IMR-90 (cell line): ENCODE measurements around the gene PYDC1. TPM values are rescaled to one million over a fixed set of nuclear protein-coding genes. Genes with fewer than 3 reads are reported as not detected.

ENCODE experiments used
- ATAC-seq: fragments of 200-7000 bp; cut with Tn5 transposase; 2 replicates; pipeline ENCODE4 v1.9.1; 2020; ENCODE audit warnings: low read depth, mild to moderate bottlenecking, moderate library complexity
- BruUV-seq: library from RNA; stranded (reverse); fragments of 400-500 nt; replicated peaks from 2 replicates; lab custom pipeline; 2021; lab: Mats Ljungman, UMichigan
- CTCF ChIA-PET: fragments of 300-600 bp; formaldehyde crosslinking; extraction: SDS; loops from one replicate; lab custom pipeline; 2021; ENCODE audit warnings: antibody characterized with exemption; lab: Yijun Ruan, JAX
- POLR2A ChIA-PET: fragments of 300-600 bp; sonication (Branson Sonifier 250); formaldehyde crosslinking; loops from one replicate; lab custom pipeline; 2022; ENCODE audit warnings: antibody characterized with exemption; ENCODE audit not compliant: unreplicated experiment; lab: Charles Lee
- DNase-seq: peaks from one replicate; pipeline ENCODE4 v3.0.0; 2013
- H2AFZ ChIP-seq: replicated peaks from 2 replicates; pipeline ENCODE3; 2013; ENCODE audit warnings: low read length, mild to moderate bottlenecking; ENCODE audit not compliant: poor library complexity
- H2AK5ac ChIP-seq: 2 replicates; pipeline ENCODE4 v1.6.1; 2013; ENCODE audit warnings: low read depth, low read length, inconsistent platforms
- H2AK9ac ChIP-seq: replicated peaks from 2 replicates; pipeline ENCODE3; 2013; ENCODE audit warnings: mild to moderate bottlenecking, low read depth, low read length, moderate library complexity; ENCODE audit not compliant: poor library complexity
- H2BK120ac ChIP-seq: 2 replicates; pipeline ENCODE4 v1.6.1; 2013; ENCODE audit warnings: low read depth, low read length, inconsistent platforms
- H2BK15ac ChIP-seq: 3 replicates; pipeline ENCODE4 v1.6.1; 2013; ENCODE audit warnings: low read depth, low read length, inconsistent platforms
- H2BK20ac ChIP-seq: 2 replicates; pipeline ENCODE4 v1.6.1; 2013; ENCODE audit warnings: low read depth, mild to moderate bottlenecking, inconsistent platforms, low read length, moderate library complexity
- H2BK5ac ChIP-seq: 2 replicates; pipeline ENCODE4 v1.6.1; 2013; ENCODE audit warnings: mild to moderate bottlenecking, low read depth, low read length, inconsistent platforms; ENCODE audit not compliant: poor library complexity, severe bottlenecking
- H3K14ac ChIP-seq: replicated peaks from 2 replicates; pipeline ENCODE4 v1.6.1; 2013; ENCODE audit warnings: low read depth, low read length, inconsistent platforms
- H3K18ac ChIP-seq: 2 replicates; pipeline ENCODE4 v1.6.1; 2013; ENCODE audit warnings: low read depth, low read length, control low read depth
- H3K23ac ChIP-seq: 2 replicates; pipeline ENCODE4 v1.6.1; 2013; ENCODE audit warnings: low read depth, low read length, inconsistent platforms
- H3K27ac ChIP-seq: 2 replicates; pipeline ENCODE4 v1.5.1; 2013; ENCODE audit warnings: mild to moderate bottlenecking, control low read depth, low read length; ENCODE audit not compliant: insufficient read depth
- H3K27me3 ChIP-seq: 2 replicates; pipeline ENCODE4 v1.6.1; 2013; ENCODE audit warnings: low read length; ENCODE audit not compliant: control insufficient read depth, insufficient read depth
- H3K36me3 ChIP-seq: 2 replicates; pipeline ENCODE4 v1.6.1; 2013; ENCODE audit warnings: low read length, mixed read lengths; ENCODE audit not compliant: control insufficient read depth, insufficient read depth
- H3K4ac ChIP-seq: 2 replicates; pipeline ENCODE4 v1.6.1; 2013; ENCODE audit warnings: low read depth, low read length, inconsistent platforms
- H3K4me1 ChIP-seq: 2 replicates; pipeline ENCODE4 v1.6.1; 2013; ENCODE audit warnings: low read length, mixed read lengths; ENCODE audit not compliant: control insufficient read depth, insufficient read depth
- H3K4me2 ChIP-seq: 2 replicates; pipeline ENCODE4 v1.6.1; 2013; ENCODE audit warnings: low read depth, mild to moderate bottlenecking, control low read depth, low read length, moderate library complexity
- H3K4me3 ChIP-seq: 2 replicates; pipeline ENCODE4 v1.5.1; 2013; ENCODE audit warnings: low read depth, mild to moderate bottlenecking, control low read depth, low read length, moderate library complexity; ENCODE audit not compliant: insufficient read depth
- H3K56ac ChIP-seq: 2 replicates; pipeline ENCODE4 v1.6.1; 2013; ENCODE audit warnings: low read length, inconsistent platforms; ENCODE audit not compliant: insufficient read depth; ENCODE audit errors: extremely low read depth
- H3K79me1 ChIP-seq, 2 experiments: 2 replicates each; pipeline ENCODE4 v1.6.1; 2013; ENCODE audit warnings: low read length in 2 of 2, inconsistent platforms in 1 of 2, low read depth in 1 of 2
- H3K9ac ChIP-seq: 2 replicates; pipeline ENCODE4 v1.6.1; 2013; ENCODE audit warnings: low read depth, low read length, control low read depth
- H3K9me1 ChIP-seq: 2 replicates; pipeline ENCODE4 v1.6.1; 2013; ENCODE audit warnings: low read length, inconsistent platforms; ENCODE audit not compliant: insufficient read depth
- H3K9me3 ChIP-seq: 2 replicates; pipeline ENCODE4 v1.6.1; 2013; ENCODE audit warnings: low read length; ENCODE audit not compliant: control insufficient read depth, insufficient read depth
- H4K20me1 ChIP-seq: 2 replicates; pipeline ENCODE4 v1.6.1; 2013; ENCODE audit warnings: low read length, inconsistent platforms; ENCODE audit not compliant: insufficient read depth
- H4K5ac ChIP-seq: 2 replicates; pipeline ENCODE4 v1.6.1; 2013; ENCODE audit warnings: mild to moderate bottlenecking, low read depth, low read length, control low read depth
- H4K8ac ChIP-seq, 2 experiments: 2 replicates each; pipeline ENCODE4 v1.6.1; 2013; ENCODE audit warnings: low read depth in 2 of 2, low read length in 2 of 2, control low read depth in 1 of 2, inconsistent platforms in 1 of 2
- H4K91ac ChIP-seq: 2 replicates; pipeline ENCODE4 v1.6.1; 2013; ENCODE audit warnings: low read depth, low read length, inconsistent platforms; ENCODE audit not compliant: insufficient read depth
- FOS ChIP-seq: fragments of 150-350 bp; IDR thresholded peaks from 2 replicates; pipeline ENCODE4 v1.6.1; 2016; ENCODE audit warnings: low read depth, low read length
- WGBS, 2 experiments: methylation state at CpG; one replicate each; pipeline versions ENCODE4 v1.1.5 to v1.1.7; 2013; ENCODE audit warnings: missing lambda C conversion rate in 2 of 2; ENCODE audit not compliant: insufficient read length in 1 of 2; ENCODE audit errors: extremely low coverage in 2 of 2; 5-methylcytosine and 5-hydroxymethylcytosine counted together
- dilution Hi-C: fragments of 300-500 bp; cut with HindIII; formaldehyde crosslinking; loops from one replicate; pipeline ENCODE4 v1.14.3; 2018; ENCODE audit warnings: low sequenced_read_pairs; ENCODE audit not compliant: unreplicated experiment
- in situ Hi-C: fragments of 300-500 bp; cut with MboI; formaldehyde crosslinking; loops from 3 replicates; pipeline ENCODE4 v1.14.3; 2019; ENCODE audit warnings: low sequenced_read_pairs, inconsistent platforms, mixed read lengths
- intact Hi-C: fragments of 100-400 bp; cut with micrococcal nuclease; formaldehyde crosslinking; loops from 2 replicates; pipeline ENCODE4 v1.10.0; 2022
- polyA plus RNA-seq, 3 experiments: library from polyadenylated mRNA; depleted of rRNA; stranded (reverse); fragments of >200 nt; gene quantifications; 2 replicates each; pipeline ENCODE4 v1.2.3, GENCODE V29; 2012; ENCODE audit warnings: low replicate concordance in 1 of 3
- total RNA-seq: library from RNA; depleted of rRNA; stranded (reverse); fragments of >200 nt; gene quantifications from 2 replicates; pipeline ENCODE4 v1.2.3, GENCODE V29; 2012

Gene PYDC1
- total and polyA plus RNA-seq, 2 of the 4 experiments (the other 2 are of a cell fraction), result not detected

DNA sequence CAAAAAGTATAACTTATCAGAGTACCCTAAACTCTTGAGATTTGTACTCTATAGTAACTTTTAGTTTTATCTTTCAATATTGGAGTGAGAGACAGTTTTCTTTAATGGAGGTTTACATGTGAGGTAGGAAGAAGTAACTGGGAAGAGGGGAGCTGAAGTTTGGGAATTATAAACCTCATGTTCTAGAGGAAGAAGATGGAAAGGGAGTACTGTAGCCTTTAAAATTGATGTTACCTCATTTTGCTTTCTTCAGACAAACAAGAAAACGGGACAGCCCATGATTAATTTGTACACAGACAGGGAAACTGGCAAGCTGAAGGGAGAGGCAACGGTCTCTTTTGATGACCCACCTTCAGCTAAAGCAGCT is 27.5 kb downstream of the PYDC1 start:
- Histone ChIP-seq H2AK5ac (no peak overlapping the region), H4K8ac (no peak overlapping the region), H3K27ac (no peak overlapping the region), H2BK5ac (no peak overlapping the region), H4K91ac (no peak overlapping the region), H3K4me3 (no peak overlapping the region), H3K4me1 (no peaks in the 10 kb centered on the region), H3K56ac (no peak overlapping the region), H4K20me1 (peaks cover 92% of the 10 kb centered on the region), H4K5ac (no peak overlapping the region), H3K18ac (no peak overlapping the region), H3K4me2 (no peak overlapping the region), H3K23ac (no peak overlapping the region), H3K4ac (no peak overlapping the region), H3K79me1 (peaks cover 71 to 92% of the 10 kb centered on the region in 2 experiments), H2AK9ac (no peak overlapping the region), H3K27me3 (no peaks in the 10 kb centered on the region), H3K9ac (no peak overlapping the region), H3K9me3 (no peaks in the 10 kb centered on the region), H2BK120ac (no peak overlapping the region), H2AFZ (no peak overlapping the region), H3K14ac (no peak overlapping the region), H2BK20ac (no peak overlapping the region), H3K9me1 (peaks cover 4% of the 10 kb centered on the region; the same call in 1 of the 2 replicates), H2BK15ac (no peak overlapping the region), H3K36me3 (peaks cover 91% of the 10 kb centered on the region)
- TF ChIP-seq FOS, result no peak
- dilution Hi-C loops (no loop called here), in situ Hi-C loops (no loop called here), intact Hi-C loops (loop anchor here (10.0 kb wide), 1 partner anchor 685 kb away; the partner anchor contains the start of gene ZNF267)
- no TSS peak for BruUV-seq
- ATAC-seq, result no peak
- WGBS, 2 experiments, result 100% methylated on average over 1 of the region's 2 CpGs; no CpG with 5 or more reads in 1 of the 2 experiments
- CTCF ChIA-PET, result no interaction called here
- POLR2A ChIA-PET, result no interaction called here
- no peak for DNase-seq
